NCI-H526 (cell line): ENCODE measurements around the gene EIF4A2.

ENCODE experiments used
- DNase-seq, 2 experiments: peaks; one replicate each; lab custom pipeline; 2025; lab: John Stamatoyannopoulos, UW

The EIF4A2 gene

DNA sequence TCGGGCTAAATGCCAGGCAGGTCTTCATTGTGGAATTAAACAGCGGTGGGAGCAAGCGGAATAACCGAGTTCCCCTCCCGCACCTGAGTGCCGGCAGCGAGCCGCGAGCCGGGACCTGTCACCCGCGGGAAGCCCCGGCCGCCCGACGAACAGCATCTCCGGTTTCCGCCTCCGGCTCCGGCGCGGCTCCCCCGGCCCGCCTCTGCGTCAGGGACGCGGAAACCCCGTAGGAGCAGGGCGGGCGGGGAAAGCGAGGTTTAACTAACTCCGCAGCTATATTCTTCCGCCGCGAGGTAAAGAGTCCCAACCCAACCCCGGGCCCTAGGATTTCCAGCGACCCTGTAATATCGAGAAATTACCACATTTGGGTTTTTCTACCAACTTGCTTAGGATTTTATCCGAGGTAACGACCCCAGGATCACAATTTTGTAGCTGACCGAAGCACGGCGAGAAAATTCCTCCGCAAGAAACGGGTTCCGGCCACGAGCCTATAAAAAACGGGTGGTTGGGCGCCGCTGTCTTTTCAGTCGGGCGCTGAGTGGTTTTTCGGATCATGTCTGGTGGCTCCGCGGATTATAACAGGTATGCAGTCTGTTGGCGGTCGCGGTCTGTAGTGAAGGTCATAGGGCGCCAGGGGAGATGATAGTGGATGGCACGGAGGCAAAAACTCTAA, at the start of gene EIF4A2:
TSS of gene EIF4A2 (plus strand) at position 520 of the 673 bp plus-strand sequence. CDS start at position 554, 34 bp downstream.
- peak; percentile 77 to 94 for DNase-seq

DNA sequence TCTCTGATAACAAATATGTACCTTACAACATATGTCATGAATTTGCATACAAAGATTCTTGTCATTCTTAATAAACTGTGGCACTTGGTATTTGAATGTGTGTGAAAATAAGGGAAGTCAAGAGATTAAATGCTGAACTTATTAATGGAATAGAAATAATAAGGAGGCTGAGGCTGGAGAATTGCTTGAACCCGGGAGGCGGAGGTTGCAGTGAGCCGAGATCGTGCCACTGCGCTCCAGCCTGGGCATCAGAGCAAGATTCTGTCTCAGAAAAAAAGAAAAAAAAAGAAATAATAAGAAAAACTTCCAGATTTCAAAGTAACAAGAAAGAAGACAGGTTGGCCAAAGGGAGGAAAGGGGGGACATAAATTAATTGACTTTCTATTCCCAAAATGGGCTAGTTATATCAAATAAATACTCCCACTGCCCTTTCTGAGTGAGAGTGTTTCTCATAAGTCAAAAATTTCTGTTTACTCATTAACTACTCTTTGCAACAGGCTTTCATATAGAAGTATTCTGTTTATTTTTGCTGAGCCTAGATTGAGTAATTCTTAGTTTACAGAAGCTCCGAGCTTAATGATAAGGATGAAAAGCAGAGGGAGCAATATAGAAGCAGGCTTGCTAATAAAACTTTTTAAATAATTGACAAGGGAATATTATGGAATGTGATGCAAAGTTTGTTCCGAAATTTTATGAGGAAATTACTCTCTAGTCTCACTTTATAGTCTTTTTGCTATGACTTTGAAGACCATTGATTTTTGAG, 40.6 kb upstream of the EIF4A2 start:
- no peak for DNase-seq

DNA sequence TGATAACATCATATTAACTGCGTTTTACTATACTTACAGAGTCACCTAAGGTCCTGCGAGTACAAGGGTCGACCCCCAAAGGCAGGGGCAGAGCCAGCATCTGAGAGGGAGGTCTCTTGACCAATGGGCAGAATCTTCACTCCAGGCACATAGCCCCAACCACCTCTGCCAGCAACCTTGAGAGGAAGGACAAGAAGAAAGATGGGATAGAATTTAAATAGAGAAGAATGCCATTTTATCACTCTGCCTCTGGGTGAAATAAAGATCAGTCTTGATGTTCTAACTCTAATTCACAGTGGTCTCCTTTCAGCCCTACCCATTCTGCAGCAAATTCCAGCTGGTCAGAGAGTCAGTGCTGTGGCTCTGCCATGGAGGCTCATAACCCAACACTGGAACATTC, 39.7 kb upstream of the EIF4A2 start:
- DNase-seq = no peak

DNA sequence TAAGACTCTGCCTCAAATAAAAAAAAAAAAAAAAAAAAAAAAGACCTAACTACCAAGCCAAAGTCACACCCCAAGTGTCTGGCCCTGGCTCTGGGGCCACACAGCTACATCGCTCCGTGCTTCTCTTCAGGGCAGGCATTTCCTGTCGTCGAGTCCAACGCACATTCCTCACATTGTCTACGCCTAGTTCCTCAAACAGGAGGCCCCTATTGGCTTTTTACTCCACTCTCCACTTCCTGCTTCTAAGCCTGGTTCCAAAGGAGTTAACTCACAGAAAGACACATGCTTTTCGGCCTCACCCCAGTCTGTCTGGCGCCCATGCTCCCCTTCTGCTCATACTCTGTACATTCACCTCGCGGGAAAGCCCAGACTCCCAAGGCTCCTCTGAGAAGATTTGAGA, 37.4 kb upstream of the EIF4A2 start:
- DNase-seq = no peak

DNA sequence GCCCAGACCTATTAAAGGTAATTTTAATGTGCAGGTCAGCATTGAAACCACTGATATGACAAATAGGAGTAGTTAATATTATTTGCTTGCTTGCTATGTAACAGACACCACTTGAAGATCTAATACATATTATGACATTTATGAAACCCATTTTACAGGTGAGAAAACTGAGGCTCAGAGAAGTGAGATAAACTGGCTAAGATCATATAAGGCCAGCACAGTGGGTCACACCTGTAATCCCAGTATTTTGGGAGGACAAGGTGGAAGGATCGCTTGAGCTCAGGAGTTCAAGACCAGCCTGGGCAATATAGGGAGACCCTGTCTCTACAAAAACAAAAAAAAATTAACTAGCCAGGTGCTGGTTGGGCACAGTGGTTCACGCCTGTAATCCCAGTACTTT, 33.1 kb upstream of the EIF4A2 start:
- no peak for DNase-seq

DNA sequence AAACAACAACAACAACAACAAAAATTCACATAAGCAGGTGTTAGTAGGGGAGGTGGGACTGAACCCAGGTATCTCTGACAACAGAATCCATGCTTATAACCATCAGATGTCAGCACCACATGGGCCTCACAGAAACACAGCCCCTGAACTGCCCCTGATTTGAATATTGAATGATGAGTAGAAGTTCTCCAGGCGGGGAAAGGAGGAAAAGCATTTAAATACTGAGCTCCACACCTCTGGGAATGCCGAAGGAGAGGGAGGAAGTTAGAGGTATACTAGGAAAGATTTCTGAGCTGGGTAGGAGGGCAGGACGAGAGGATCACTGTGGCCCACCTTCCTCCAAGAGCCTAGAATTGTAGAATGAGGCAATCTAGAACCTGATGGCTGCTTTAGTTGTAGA, 31.9 kb upstream of the EIF4A2 start:
- DNase-seq = peak; percentile 29 to 57

DNA sequence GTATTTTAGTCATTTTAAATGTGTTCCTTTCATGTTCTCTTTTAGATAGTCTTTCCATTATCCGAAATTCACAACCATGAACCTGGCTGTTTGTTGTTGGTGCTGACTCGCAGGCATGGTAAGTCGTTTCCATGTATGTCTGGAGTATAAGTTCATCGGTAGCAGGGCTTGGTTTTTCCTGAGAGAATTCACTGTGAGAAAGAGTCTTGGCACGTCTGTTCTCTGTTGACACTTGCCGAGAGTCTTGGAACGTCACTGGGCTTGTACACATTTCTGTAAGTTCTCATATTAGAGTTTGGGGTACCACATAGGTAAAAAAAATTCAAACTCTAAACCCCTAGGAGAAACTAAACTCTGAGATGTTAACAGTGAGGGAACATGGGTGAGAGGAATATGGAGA, 29.4 kb upstream of the EIF4A2 start:
- DNase-seq = no peak

DNA sequence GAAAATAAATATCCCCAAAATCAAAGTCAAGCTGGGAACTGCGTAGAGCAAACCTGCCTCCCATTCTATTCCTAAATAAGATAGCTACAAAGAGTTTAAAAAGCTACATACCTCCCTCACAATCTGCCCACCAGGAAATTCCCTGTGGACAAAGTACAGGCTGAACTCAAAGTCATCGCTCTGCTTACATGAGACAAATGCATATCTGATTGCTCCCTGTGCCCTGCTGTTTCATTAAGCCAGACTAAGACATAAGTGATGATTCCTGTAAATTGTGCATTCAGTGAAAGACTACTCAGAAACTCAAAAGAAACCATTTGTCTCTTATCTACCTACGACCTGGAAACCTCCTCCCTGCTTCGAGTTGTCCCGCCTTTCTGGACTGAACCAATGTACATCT, 28.5 kb upstream of the EIF4A2 start:
- DNase-seq = no peak

DNA sequence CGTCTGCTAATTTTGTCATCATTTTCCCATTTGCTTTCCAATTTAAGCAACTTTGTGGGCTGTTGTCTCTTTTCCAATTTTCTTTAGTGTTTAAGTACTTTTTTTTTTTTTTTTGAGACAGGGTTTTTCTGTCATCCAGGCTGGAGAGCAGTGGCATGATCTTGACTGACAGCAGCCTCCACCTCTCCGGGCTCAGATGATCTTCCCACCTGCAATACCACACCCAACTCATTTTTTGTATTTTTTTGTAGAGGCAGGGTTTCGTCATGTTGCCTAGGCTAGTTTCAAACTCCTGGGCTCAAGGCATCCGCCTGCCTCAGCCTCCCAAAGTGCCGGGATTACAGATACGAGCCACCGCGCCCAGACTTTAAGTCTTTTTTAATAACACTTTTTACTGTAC, 26.2 kb upstream of the EIF4A2 start:
- no peak for DNase-seq

DNA sequence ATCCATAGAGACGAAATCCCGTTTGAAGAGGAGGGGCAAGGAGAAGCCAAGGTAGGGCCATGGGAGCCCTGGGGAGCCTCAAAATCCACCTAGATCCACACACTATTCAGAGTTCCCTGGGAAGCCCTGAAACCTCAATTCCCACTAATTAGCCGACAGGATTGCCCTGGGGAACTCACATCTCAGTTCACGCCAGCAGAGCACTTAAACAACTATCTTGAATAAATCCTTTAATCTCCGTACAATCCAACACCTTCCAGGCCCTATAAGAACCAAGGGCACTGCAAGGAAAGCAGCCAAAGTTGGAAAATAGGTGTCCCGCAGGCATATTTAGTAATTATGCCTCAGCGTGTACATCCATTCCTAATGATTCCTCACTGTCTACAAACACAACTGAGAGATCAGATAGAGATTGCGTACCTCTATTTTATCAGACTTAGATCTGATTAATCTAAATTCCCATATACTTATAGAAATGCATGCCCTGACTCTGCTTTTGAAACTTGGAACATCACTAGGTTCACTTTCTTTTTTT, 25.6 kb upstream of the EIF4A2 start:
- no peak for DNase-seq

DNA sequence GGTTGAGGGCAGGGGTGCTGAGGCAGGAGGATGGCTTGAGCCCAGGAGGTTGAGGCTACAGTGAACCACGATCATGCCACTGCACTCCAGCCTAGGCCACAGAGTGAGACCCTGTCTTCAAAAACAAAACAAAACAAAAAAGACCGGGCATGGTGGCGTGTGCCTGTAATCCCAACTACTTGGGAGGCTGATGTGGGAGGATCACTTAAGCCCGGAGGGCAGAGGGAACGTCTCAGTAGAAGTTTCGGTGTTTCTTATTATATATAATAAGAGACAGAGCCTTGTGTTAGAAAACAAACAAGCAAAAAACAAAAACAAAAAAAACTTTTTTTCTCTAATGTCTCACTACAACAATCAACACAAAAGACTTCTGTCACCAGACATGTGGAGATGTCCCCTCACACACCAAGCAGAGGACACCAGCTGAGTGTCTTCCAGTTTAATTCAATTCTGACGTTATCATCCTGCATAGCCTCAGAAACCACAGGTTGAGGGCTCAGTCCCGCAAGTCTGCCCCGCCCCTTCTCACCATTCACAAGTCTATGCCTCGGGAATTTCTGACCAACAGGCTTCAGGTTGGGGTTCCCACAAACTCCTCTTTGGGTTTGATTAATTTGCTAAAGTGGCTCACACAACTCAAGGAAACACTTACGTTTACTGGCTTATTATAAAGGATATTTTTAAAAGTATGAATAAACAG, 24.0 kb upstream of the EIF4A2 start:
- DNase-seq = no peak

DNA sequence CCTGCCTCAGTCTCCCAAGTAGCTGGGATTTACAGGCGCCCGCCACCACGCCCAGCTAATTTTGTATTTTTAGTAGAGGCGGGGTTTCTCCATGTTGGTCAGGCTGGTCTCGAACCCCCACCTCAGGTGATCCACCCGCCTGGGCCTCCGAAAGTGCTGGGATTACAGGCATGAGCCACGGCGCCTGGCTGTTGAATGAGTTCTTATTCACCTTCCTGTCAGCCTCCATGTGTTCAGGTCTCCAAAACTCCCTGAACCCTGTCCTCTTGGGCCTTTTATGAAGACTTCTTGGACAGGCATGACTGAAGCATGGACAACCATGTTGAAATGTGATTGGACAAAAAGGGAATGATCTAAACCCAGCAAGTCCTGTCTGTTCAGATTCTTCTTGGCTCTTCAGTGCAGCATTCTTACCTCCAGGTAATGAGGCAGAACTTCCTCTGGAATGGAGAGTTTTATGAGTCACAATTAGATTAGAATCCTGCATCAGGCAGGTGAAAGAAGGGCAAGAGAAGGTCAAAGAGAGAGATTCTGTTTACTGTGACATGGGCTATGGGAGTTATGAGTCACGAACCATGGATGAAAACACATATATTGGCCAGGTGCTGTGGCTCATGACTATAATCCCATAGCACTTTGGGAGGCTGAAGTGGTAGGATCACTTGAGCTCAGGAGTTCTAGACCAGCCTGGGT, 23.1 kb upstream of the EIF4A2 start:
- no peak for DNase-seq

DNA sequence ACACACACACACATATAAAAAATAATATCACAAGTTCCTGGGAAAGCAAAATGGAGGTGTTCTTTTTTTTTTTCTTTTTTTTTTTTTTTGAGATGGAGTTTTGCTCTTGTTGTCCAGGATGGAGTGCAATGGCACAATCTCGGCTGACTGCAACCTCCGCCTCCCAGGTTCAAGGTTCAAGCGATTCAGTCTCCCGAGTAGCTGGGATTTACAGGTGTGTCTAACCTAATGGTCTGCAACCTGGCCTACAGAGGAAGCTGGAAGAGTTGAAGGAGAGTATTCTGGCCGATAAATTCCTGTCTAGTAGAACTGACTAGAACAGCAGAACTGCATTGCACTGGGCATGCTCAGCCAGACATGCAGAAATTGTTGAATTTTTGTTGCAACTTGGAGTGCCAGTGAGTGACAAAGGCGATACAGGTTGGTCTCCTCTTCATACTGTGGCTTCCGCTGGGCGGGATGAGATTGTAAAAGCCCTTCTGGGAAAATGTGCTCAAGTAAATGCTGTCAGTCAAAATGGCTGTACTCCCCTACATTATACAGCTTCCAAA, 22.4 kb upstream of the EIF4A2 start:
- DNase-seq = no peak

DNA sequence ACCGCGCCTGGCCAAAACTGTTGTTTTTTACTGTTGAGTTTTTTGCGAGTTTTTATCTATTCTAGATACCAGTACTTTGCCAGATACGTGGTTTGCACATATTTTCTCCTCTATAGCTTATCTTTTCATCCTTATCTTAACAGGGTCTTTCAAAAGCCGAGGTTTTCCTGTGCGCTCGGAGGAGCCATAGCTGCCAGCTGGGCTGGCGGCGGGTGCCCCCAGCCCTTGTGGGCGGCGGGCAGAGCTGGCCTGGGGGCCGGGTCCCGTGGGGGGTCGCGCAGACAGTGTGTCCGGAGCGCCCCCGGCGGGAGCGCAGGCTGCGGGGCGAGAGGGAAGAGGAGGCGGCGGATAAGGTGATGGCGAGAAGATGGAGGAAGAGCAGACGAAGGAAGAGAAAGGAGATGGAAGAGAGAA, 11.1 kb upstream of the EIF4A2 start:
- no peak for DNase-seq

DNA sequence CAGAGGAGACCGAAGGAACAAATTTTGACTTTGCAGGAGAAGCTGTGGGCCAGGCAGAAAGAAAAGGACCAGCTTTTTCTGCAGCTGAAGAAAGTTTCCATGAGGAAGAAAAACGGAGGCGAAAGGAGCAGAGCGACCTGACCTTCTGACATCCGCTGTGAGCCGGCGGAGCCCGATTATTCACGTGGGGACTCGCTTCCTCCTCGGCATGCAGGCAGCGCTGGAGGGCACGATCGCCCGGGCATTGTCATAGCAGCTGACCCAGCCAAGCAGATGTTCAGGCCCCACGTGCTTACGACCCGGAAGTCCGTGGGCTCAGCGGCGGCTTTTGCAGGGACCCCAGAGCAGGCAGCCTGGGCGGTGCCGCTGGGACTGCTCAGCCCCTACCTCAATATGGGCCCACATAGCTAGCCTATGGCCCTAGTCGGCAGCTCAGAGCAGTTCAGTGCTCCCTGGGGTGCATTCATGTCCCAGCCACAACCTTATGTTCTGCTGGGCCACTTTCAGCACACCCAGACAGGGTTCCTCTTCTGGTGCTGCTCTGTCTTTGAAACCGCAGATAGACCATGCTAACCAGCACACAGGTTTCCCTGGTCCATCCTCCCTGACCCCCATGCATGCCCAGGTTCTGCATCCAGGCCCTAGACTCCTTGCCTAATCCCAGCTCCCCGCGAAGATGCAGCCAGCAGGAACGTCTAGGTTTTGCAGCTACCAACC, 10.5 kb upstream of the EIF4A2 start:
- DNase-seq = no peak

DNA sequence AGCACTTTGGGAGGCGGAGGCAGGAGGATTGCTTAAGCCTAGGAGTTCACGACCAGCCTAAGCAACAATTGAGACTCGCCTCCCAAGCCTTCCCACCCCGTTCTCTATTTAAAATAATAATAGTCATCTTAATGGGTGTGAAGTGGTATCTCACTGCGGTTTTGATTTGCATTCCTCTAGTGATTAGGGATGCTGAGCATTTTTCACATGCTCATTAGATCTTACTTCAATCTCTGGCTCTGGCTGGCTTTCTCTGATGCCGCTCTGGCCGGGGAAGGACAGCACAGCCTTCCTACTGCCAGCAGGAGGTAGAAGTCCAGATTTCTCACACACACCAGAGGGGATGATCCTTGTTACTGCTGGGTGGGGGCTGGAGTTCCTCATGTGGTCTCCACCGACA, 7.4 kb upstream of the EIF4A2 start:
- no peak for DNase-seq

DNA sequence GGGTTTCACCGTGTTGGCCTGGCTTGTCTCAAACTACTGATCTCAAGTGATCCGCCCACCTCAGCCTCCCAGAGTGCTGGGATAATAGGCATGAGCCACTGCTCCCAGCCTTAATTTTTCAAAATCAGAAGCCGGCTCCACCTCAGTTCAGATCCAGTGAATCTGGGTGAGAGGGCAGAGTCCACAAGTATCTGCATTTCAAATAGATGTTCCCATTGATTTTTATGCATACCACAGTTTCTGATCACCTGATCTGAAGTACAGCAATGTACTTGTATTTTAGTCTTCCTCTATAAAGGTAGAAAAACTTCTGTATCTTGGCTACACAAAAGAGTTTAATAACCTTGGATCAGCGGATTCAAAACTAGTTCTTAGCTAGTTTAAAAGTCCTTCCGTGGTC, 4.2 kb upstream of the EIF4A2 start:
- no peak for DNase-seq

DNA sequence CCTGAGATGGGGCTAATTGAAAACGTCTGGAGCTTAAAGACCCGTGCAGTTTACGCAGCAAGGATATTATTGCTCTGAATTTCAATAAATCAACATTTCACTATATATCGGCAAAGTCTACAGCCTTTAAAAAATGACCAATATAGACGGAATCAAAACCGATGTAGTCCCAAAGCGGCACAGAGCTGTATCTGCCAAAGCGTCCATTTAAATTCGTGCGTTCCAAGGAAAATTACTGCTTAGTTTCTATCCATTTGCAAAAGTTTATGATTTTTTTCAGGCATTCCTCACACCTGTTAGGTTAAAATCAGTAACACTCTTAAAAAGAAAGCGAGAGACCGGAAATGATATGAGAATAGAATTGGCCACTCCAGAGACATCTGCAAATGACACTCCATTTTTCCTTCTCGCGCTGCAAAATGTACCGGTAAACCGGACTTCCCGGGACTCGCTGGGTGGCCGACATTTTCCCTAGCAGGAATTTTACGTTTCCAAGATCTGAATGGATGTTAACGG, 777 bp upstream of the EIF4A2 start:
- DNase-seq = peak in 1 of 2 experiments; percentile 74

DNA sequence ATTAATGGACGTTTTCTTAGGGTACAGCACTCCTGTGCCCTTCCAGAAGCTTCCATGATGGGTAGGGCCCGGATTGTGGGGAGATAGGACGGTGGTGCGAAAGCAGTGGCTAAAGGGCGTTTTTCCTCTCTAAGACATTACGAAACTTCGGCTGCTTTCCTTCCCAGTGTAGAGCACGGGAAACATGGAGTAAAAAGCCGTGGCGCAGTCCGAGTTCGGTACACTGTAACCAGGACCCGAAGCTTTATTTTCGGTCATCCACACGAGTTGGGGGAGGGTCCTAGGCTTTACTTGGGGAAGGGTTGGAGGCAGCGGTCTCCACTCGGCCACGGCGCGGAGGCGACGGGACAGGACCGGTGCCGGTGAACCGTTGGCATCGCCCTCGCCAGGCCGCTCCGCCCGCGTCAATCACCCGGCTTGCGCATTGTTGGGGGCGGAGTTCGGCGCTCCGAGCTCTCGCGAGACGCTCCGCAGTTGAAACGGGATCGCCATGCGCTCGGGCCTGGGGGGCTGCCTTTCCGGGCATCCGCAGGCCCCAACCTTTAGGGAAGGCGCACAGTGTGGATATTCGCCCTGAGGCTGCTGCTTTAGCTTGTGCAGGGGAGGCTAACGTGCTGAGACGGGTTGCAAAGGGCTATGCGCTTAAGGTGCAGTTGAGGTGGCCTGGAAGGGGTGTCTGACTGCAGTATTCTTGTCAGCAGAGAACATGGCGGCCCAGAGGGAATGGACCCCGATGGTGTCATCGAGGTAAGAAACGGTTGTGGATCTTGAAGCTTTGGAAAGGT, 546 bp downstream of the EIF4A2 start:
- DNase-seq = peak in 1 of 2 experiments; percentile 83

DNA sequence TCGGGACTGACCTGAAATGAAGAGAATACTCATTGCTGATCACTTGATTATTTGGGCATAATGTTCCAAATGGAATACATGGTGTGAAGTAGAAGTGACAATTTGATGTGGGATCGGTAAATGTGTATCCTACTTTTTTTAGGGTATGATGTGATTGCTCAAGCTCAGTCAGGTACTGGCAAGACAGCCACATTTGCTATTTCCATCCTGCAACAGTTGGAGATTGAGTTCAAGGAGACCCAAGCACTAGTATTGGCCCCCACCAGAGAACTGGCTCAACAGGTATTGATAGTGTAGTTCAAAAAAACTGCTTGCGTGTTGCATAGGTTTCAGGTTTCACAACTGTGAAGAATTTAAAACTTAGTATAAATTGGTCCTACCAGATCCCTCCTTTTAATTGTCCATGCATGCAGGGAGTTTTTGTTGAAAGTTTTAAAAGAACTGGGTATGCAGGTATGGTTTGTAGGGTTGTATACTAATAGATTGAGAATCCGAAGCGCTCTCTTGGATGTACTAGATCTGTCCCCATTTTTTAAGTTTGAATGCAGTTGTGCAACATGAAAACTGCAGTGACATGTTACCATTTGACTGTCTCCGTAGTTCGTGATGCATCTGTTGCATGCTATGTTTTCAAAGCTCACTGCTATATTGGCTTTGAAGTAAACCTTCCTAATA, 1.6 kb downstream of the EIF4A2 start:
- DNase-seq = no peak
